ENCODE results near the gene ZNF576. TPM values are rescaled to one million over a fixed set of nuclear protein-coding genes. Genes with fewer than 3 reads are reported as not detected.

The ZNF576 gene
- total and polyA plus RNA-seq, 2 donors from 2014 or later = 15.3 to 25.6 TPM

DNA sequence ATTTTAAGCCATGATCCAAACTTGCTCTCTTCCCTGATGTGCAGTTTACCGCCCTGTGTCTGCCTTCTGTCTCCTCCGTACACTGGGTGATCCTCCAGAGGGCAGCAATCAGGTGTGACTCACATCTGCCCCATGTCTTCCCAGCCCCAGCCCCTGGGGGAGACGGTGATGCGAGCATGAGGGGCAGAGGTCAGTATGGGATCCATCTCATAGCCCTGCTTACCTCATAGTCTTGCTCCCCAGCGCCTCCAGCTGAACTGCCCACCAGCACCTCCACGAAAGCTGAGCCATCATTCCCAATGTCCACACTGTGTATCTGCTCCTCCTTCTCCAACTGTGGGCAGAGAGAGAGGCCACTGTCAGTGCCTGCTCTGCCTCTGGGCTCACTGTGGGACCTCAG is 35.7 kb upstream of the ZNF576 start:
- FAIRE-seq = no peak

DNA sequence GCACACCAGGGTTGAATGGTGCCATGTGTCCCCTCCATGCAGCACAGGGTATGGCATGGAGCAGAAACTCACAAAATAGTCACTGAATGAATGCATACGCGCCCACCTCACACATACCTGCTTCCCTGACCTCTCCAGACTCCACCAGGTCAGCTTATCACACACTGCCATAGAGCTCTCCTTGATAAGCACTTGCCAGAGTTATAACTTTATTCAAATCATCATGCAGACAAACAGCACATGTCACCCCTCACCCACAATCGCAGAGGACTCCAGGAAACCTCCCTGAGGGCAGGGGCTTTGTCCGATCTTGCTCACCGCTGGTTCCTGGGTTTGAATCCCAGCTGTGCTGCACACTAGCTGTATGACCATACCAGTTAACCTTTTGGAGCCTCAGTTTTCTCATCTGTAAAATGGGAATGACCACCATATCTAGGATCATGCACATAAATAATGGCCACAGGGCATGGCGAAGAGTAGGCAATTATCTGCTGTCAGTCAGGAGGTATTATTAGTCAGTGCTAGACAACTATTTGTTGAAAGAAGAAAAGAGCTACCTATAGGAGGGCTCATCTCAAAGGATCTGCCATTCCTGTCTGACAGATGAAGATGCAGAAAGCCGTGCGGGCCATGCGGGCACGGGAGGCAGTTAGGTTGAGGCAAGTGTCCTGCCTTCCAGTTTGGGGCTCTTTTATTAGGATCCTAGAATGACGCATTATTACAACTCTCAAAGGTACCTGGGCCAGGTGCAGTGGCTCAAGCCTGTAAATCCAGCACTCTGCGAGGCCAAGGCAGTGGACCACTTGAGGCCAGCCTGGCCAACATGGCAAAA is 35.0 kb upstream of the ZNF576 start:
- Histone ChIP-seq H3K9me3 (ENCODE audit: control insufficient read depth in 2 of 3, insufficient read depth in 1 of 3, low read length in 3 of 3) (no peaks in the 10 kb centered on the region), H3K9ac (ENCODE audit: low read length in 3 of 3) (no peak overlapping the region), H3K4me1 (ENCODE audit: control insufficient read depth in 2 of 3, insufficient read depth in 2 of 3, low read depth in 1 of 3, low read length in 3 of 3) (peaks cover 0 to 4% (median 4%) of the 10 kb centered on the region in 3 donors), H3K27ac (ENCODE audit: low read depth in 2 of 2, low read length in 2 of 2) (no peak overlapping the region), H3K4me3 (ENCODE audit: low read length in 3 of 3) (no peak overlapping the region), H3K36me3 (ENCODE audit: control insufficient read depth in 2 of 3, insufficient read depth in 3 of 3, low read length in 3 of 3) (peaks cover 6 to 17% (median 7%) of the 10 kb centered on the region in 3 donors), H3K27me3 (ENCODE audit: control insufficient read depth, insufficient read depth, low read length) (no peaks in the 10 kb centered on the region)
- intact Hi-C loops (cut with DNase I) = no loop called here
- peak in 1 of 5 donors; percentile 19 for DNase-seq
- FAIRE-seq = no peak
- TF ChIP-seq, protein P1, sequence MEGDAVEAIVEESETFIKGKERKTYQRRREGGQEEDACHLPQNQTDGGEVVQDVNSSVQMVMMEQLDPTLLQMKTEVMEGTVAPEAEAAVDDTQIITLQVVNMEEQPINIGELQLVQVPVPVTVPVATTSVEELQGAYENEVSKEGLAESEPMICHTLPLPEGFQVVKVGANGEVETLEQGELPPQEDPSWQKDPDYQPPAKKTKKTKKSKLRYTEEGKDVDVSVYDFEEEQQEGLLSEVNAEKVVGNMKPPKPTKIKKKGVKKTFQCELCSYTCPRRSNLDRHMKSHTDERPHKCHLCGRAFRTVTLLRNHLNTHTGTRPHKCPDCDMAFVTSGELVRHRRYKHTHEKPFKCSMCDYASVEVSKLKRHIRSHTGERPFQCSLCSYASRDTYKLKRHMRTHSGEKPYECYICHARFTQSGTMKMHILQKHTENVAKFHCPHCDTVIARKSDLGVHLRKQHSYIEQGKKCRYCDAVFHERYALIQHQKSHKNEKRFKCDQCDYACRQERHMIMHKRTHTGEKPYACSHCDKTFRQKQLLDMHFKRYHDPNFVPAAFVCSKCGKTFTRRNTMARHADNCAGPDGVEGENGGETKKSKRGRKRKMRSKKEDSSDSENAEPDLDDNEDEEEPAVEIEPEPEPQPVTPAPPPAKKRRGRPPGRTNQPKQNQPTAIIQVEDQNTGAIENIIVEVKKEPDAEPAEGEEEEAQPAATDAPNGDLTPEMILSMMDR (IDR thresholded peaks at IDR 0.05; ENCODE audit: borderline replicate concordance, extremely low read depth, insufficient read depth) = no peak

More for the DNA sequence above, 35.7 kb upstream of the ZNF576 start:
- Histone ChIP-seq H3K36me3 (ENCODE audit: control insufficient read depth in 2 of 3, insufficient read depth in 3 of 3, low read length in 3 of 3) (peaks cover 6 to 17% (median 7%) of the 10 kb centered on the region in 3 donors), H3K27ac (ENCODE audit: low read depth in 2 of 2, low read length in 2 of 2) (no peak overlapping the region), H3K4me3 (ENCODE audit: low read length in 3 of 3) (no peak overlapping the region), H3K4me1 (ENCODE audit: control insufficient read depth in 2 of 3, insufficient read depth in 2 of 3, low read depth in 1 of 3, low read length in 3 of 3) (peaks cover 0 to 4% (median 4%) of the 10 kb centered on the region in 3 donors), H3K27me3 (ENCODE audit: control insufficient read depth, insufficient read depth, low read length) (no peaks in the 10 kb centered on the region), H3K9me3 (ENCODE audit: control insufficient read depth in 2 of 3, insufficient read depth in 1 of 3, low read length in 3 of 3) (no peaks in the 10 kb centered on the region), H3K9ac (ENCODE audit: low read length in 3 of 3) (no peak overlapping the region)
- TF ChIP-seq, protein P1 (IDR thresholded peaks at IDR 0.05; ENCODE audit: borderline replicate concordance, extremely low read depth, insufficient read depth) = no peak
- intact Hi-C loops (cut with DNase I) = no loop called here
- DNase-seq = peak in 1 of 5 donors; percentile 49

DNA sequence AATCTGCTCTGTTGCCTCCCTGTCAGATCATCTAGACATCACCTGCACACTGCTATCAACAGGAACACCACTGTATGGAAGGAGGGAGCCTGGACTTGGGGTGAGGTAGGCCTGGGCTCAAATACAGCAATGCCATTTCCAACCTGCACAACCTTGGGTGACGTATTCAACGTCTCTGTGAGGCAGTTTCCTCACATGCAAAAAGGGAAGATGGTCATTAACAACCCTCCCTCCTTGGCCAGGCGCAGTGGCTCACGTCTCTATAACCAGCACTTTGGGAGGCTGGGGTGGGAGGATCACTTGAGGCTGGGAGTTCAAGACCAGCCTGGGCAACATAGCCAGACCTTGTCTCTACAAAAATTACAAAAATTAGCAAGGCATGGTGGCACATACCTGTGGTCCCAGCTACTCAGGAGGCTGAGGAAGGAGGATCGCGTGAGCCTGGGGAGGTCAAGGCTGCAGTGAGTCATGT is 34.1 kb upstream of the ZNF576 start:
- no peak for FAIRE-seq
- Histone ChIP-seq H3K27me3 (ENCODE audit: control insufficient read depth, insufficient read depth, low read length) (no peaks in the 10 kb centered on the region), H3K27ac (ENCODE audit: low read depth in 2 of 2, low read length in 2 of 2) (peak overlapping the region; percentile 22 to 66)

More for the DNA sequence above, 34.1 kb upstream of the ZNF576 start:
- Histone ChIP-seq H3K4me1 (ENCODE audit: control insufficient read depth in 2 of 3, insufficient read depth in 2 of 3, low read depth in 1 of 3, low read length in 3 of 3) (peaks cover 0 to 4% (median 4%) of the 10 kb centered on the region in 3 donors), H3K4me3 (ENCODE audit: low read length in 3 of 3) (no peak overlapping the region), H3K9me3 (ENCODE audit: control insufficient read depth in 2 of 3, insufficient read depth in 1 of 3, low read length in 3 of 3) (no peaks in the 10 kb centered on the region), H3K9ac (ENCODE audit: low read length in 3 of 3) (no peak overlapping the region), H3K36me3 (ENCODE audit: control insufficient read depth in 2 of 3, insufficient read depth in 3 of 3, low read length in 3 of 3) (peaks cover 6 to 17% (median 7%) of the 10 kb centered on the region in 3 donors)
- DNase-seq = peak in 1 of 5 donors; percentile 46
- TF ChIP-seq, protein P1 (IDR thresholded peaks at IDR 0.05; ENCODE audit: borderline replicate concordance, extremely low read depth, insufficient read depth) = no peak
- intact Hi-C loops (cut with DNase I) = no loop called here
